Mammary epithelial cell (primary cell): Measurements from ENCODE around the gene TNFSF4.

Experiments
- EZH2 ChIP-seq: IDR thresholded peaks from 2 replicates; pipeline ENCODE4 v1.6.1; 2012; ENCODE audit warnings: low read length, inconsistent platforms, borderline replicate concordance
- TF ChIP-seq, protein P1 (sequence below), 2 donors: IDR thresholded peaks in 1 of 2; conservative IDR thresholded peaks in 1 of 2; 2 replicates each; pipeline ENCODE4 v1.5.1; 2011 to 2012; ENCODE audit warnings: inconsistent platforms in 2 of 2, low read length in 2 of 2, mild to moderate bottlenecking in 2 of 2, control low read depth in 1 of 2, low read depth in 1 of 2; ENCODE audit not compliant: insufficient read depth in 1 of 2; ENCODE audit errors: extremely low read depth in 1 of 2

- TF ChIP-seq, protein P1, sequence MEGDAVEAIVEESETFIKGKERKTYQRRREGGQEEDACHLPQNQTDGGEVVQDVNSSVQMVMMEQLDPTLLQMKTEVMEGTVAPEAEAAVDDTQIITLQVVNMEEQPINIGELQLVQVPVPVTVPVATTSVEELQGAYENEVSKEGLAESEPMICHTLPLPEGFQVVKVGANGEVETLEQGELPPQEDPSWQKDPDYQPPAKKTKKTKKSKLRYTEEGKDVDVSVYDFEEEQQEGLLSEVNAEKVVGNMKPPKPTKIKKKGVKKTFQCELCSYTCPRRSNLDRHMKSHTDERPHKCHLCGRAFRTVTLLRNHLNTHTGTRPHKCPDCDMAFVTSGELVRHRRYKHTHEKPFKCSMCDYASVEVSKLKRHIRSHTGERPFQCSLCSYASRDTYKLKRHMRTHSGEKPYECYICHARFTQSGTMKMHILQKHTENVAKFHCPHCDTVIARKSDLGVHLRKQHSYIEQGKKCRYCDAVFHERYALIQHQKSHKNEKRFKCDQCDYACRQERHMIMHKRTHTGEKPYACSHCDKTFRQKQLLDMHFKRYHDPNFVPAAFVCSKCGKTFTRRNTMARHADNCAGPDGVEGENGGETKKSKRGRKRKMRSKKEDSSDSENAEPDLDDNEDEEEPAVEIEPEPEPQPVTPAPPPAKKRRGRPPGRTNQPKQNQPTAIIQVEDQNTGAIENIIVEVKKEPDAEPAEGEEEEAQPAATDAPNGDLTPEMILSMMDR (conservative IDR thresholded peaks at IDR 0.05 in 1 of 2, IDR thresholded peaks at IDR 0.05 in 1 of 2; ENCODE audit: extremely low read depth in 1 of 2, insufficient read depth in 1 of 2, low read depth in 1 of 2, low read length in 2 of 2) = no peak
- no peak for TF ChIP-seq EZH2
Measured at GRCh38 chr1:173191011-173191705, 16.0 kb downstream of the TNFSF4 start.
